ENCODE results near the gene COPS3. TPM values are rescaled to one million over a fixed set of nuclear protein-coding genes. Genes with fewer than 3 reads are reported as not detected.

The COPS3 gene
- total RNA-seq, 1 experiment from 2014 or later, result 113 TPM

DNA sequence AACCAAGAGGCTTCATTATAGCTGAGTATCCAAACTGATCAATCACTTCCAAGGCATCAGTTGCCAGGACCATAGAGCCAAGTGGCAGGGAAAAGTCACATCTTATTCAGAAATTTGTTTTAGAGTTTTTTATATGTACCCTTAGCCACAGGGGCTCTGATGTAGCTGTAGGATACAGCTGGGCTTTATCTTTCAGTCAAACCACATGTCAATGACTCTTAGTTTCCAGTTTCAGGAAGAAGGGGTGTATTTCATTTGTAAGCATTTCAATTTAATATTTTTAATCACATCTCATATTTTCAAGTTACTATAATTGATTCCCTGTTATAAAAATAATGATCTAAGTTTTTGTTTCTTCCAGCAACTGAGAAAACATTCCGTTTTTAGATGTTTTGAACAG lies 41.2 kb downstream of the COPS3 start:
- no peak overlapping the region for H3K18ac ChIP-seq (ENCODE audit: insufficient read length, low read depth, low read length)
- H3K9ac ChIP-seq (ENCODE audit: extremely low read depth, insufficient read length, low read length), result no peak overlapping the region
- Mint-ChIP-seq H3K36me3 (ENCODE audit: insufficient read depth in 1 of 3, low read depth in 3 of 3) (peaks cover 0 to 10% (median 3%) of the 10 kb centered on the region in 3 experiments; a peak in 3 of 7 replicates), H3K27ac (no peak overlapping the region), H3K4me1 (peaks cover 21 to 27% of the 10 kb centered on the region in 2 experiments), H3K27me3 (ENCODE audit: low read depth) (no peaks in the 10 kb centered on the region), H3K9me3 (no peaks in the 10 kb centered on the region), H3K4me3 (no peak overlapping the region)
- H3K79me2 ChIP-seq (ENCODE audit: insufficient read depth, low read length), result peaks cover 9% of the 10 kb centered on the region; the same call in 1 of the 2 replicates
- H3K27ac ChIP-seq (ENCODE audit: insufficient read length, low read depth, low read length), result no peak overlapping the region
- DNase-seq, result no peak
- H3K79me1 ChIP-seq (ENCODE audit: insufficient read depth, low read depth, low read length, poor library complexity, severe bottlenecking), result peaks cover 3% of the 10 kb centered on the region
- no peaks in the 10 kb centered on the region for H3K27me3 ChIP-seq (ENCODE audit: insufficient read depth, low read length)
- no peak overlapping the region for H4K8ac ChIP-seq (replicated peaks; ENCODE audit: insufficient read length, low read depth, low read length)
- H2BK12ac ChIP-seq (ENCODE audit: insufficient read length, low read depth, low read length), result no peak overlapping the region
- no peak overlapping the region for H3T11ph ChIP-seq (ENCODE audit: low read length)
- TF ChIP-seq, protein P1, sequence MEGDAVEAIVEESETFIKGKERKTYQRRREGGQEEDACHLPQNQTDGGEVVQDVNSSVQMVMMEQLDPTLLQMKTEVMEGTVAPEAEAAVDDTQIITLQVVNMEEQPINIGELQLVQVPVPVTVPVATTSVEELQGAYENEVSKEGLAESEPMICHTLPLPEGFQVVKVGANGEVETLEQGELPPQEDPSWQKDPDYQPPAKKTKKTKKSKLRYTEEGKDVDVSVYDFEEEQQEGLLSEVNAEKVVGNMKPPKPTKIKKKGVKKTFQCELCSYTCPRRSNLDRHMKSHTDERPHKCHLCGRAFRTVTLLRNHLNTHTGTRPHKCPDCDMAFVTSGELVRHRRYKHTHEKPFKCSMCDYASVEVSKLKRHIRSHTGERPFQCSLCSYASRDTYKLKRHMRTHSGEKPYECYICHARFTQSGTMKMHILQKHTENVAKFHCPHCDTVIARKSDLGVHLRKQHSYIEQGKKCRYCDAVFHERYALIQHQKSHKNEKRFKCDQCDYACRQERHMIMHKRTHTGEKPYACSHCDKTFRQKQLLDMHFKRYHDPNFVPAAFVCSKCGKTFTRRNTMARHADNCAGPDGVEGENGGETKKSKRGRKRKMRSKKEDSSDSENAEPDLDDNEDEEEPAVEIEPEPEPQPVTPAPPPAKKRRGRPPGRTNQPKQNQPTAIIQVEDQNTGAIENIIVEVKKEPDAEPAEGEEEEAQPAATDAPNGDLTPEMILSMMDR (conservative IDR thresholded peaks at IDR 0.05), result no peak
- no peak overlapping the region for H2AFZ ChIP-seq (ENCODE audit: low read length)
- H3K4me1 ChIP-seq (ENCODE audit: insufficient read depth, low read length), result peaks cover 11% of the 10 kb centered on the region
- peaks cover 5% of the 10 kb centered on the region for H3K23me2 ChIP-seq (ENCODE audit: insufficient read length, low read depth, low read length, poor library complexity, severe bottlenecking)
- no peak overlapping the region for H2AK5ac ChIP-seq (ENCODE audit: insufficient read length, low read length)
- no CpG with 5 or more reads among the region's 1 CpG for WGBS (ENCODE audit: extremely low coverage, insufficient read length, low lambda C conversion rate)
- no peaks in the 10 kb centered on the region for H3K9me3 ChIP-seq (ENCODE audit: control insufficient read depth, low read depth, low read length)
- H3K4me2 ChIP-seq (ENCODE audit: insufficient read depth, insufficient read length, low read length), result no peak overlapping the region
- H3K4ac ChIP-seq (ENCODE audit: low read depth, low read length), result no peak overlapping the region
- no peak overlapping the region for H4K5ac ChIP-seq (ENCODE audit: insufficient read length, low read depth, low read length)
- no peak overlapping the region for H3K56ac ChIP-seq (ENCODE audit: insufficient read length, low read depth, low read length)
- no peak overlapping the region for H2BK20ac ChIP-seq (ENCODE audit: low read depth, low read length, poor library complexity, severe bottlenecking)
- H2BK5ac ChIP-seq (ENCODE audit: insufficient read length, low read length), result no peak overlapping the region
- H4K91ac ChIP-seq (ENCODE audit: insufficient read length, low read depth, low read length), result no peak overlapping the region
- H2BK15ac ChIP-seq (ENCODE audit: low read depth, low read length), result no peak overlapping the region
- no peak overlapping the region for H2BK120ac ChIP-seq (ENCODE audit: low read depth, low read length, poor library complexity, severe bottlenecking)
- no peak overlapping the region for H3K23ac ChIP-seq (ENCODE audit: insufficient read length, low read depth, low read length)
- no peak overlapping the region for H3K14ac ChIP-seq (ENCODE audit: insufficient read depth, low read length)
- no peaks in the 10 kb centered on the region for H4K20me1 ChIP-seq (ENCODE audit: control insufficient read depth, insufficient read depth, insufficient read length)
